Choroid plexus epithelial cell (primary cell): Measurements from ENCODE around the gene ABCB1.

Source experiments
- DNase-seq: peaks from one replicate; pipeline ENCODE4 v3.0.0-alpha.2; 2010; ENCODE audit warnings: low read depth
- H3K4me3 ChIP-seq: 2 replicates; pipeline ENCODE4 v1.5.1; 2011; ENCODE audit warnings: low read depth, mild to moderate bottlenecking, control low read depth, low read length, moderate library complexity
- CTCF ChIP-seq: conservative IDR thresholded peaks from 2 replicates; pipeline ENCODE4 v1.5.1; 2011; ENCODE audit warnings: low read depth, mild to moderate bottlenecking, control low read depth, inconsistent platforms, low read length, moderate library complexity

Gene ABCB1

GRCh38 chr7:87545760-87546159 is 54.9 kb downstream of the ABCB1 start:
- H3K4me3 ChIP-seq: no peak overlapping the region
- DNase-seq: no peak
- TF ChIP-seq CTCF: no peak

GRCh38 chr7:87543623-87544022 is 57.1 kb downstream of the ABCB1 start:
- no peak for DNase-seq
- no peak for TF ChIP-seq CTCF
- H3K4me3 ChIP-seq: no peak overlapping the region

GRCh38 chr7:87541648-87542047 is 59.0 kb downstream of the ABCB1 start:
- no peak for TF ChIP-seq CTCF
- H3K4me3 ChIP-seq: no peak overlapping the region
- no peak for DNase-seq

- no peak for TF ChIP-seq CTCF
- no peak overlapping the region for H3K4me3 ChIP-seq
- DNase-seq: no peak
Observed at GRCh38 chr7:87538052-87538451, 62.6 kb downstream of the ABCB1 start.

- no peak overlapping the region for H3K4me3 ChIP-seq
- TF ChIP-seq CTCF: no peak
Observed at GRCh38 chr7:87534072-87534471, 66.6 kb downstream of the ABCB1 start.

GRCh38 chr7:87530126-87530525 is 70.6 kb downstream of the ABCB1 start:
- TF ChIP-seq CTCF: no peak
- no peak overlapping the region for H3K4me3 ChIP-seq
- no peak for DNase-seq

More at GRCh38 chr7:87534072-87534471, 66.6 kb downstream of the ABCB1 start:
- DNase-seq: no peak

GRCh38 chr7:87528730-87529129 is 72.0 kb downstream of the ABCB1 start:
- TF ChIP-seq CTCF: no peak
- DNase-seq: no peak
- H3K4me3 ChIP-seq: no peak overlapping the region
